Smooth muscle cell (in vitro differentiated cells): ENCODE results near the gene DOC2A. TPM values are rescaled to one million over a fixed set of nuclear protein-coding genes. Genes with fewer than 3 reads are reported as not detected.
A peak's percentile ranks its signal among the peaks of the same experiment; 100 is the strongest.

Source experiments
- DNase-seq: peaks from one replicate; lab custom pipeline; 2025; ENCODE audit not compliant: unreplicated experiment; lab: John Stamatoyannopoulos, UW
- H2AFZ ChIP-seq: fragments of 200-600 bp; sonication (generic); 2 replicates; pipeline ENCODE4 v1.6.0; 2016; ENCODE audit warnings: antibody characterized with exemption, low read depth, mild to moderate bottlenecking
- H3F3A ChIP-seq: fragments of 200-600 bp; sonication (generic); 2 replicates; pipeline ENCODE4 v1.6.0; 2017; ENCODE audit warnings: antibody characterized with exemption, low read depth
- H3K27ac ChIP-seq: fragments of 200-600 bp; sonication (generic); 2 replicates; pipeline ENCODE4 v1.5.1; 2016; ENCODE audit warnings: low read depth, mild to moderate bottlenecking
- H3K27me3 ChIP-seq: fragments of 200-600 bp; sonication (generic); 2 replicates; pipeline ENCODE4 v1.6.1; 2016; ENCODE audit warnings: low read depth, mild to moderate bottlenecking
- H3K36me3 ChIP-seq: fragments of 200-600 bp; sonication (generic); 2 replicates; pipeline ENCODE4 v1.5.1; 2016; ENCODE audit warnings: low read depth
- H3K4me1 ChIP-seq: fragments of 200-600 bp; sonication (generic); 2 replicates; pipeline ENCODE4 v1.5.1; 2016; ENCODE audit warnings: low read depth
- H3K4me2 ChIP-seq: fragments of 200-600 bp; sonication (generic); 2 replicates; pipeline ENCODE4 v1.6.0; 2016; ENCODE audit warnings: mild to moderate bottlenecking
- H3K4me3 ChIP-seq: fragments of 200-600 bp; sonication (generic); 2 replicates; pipeline ENCODE4 v1.5.1; 2016; ENCODE audit warnings: mild to moderate bottlenecking
- H3K79me2 ChIP-seq: fragments of 200-600 bp; sonication (generic); 2 replicates; pipeline ENCODE4 v1.6.0; 2016; ENCODE audit warnings: low read depth, mild to moderate bottlenecking
- H3K9ac ChIP-seq: fragments of 200-600 bp; sonication (generic); 2 replicates; pipeline ENCODE4 v1.6.0; 2016; ENCODE audit warnings: low read depth
- H3K9me3 ChIP-seq: fragments of 200-600 bp; sonication (generic); replicated peaks from 2 replicates; pipeline ENCODE4 v1.5.1; 2016; ENCODE audit warnings: low read depth
- H4K20me1 ChIP-seq: fragments of 200-600 bp; sonication (generic); 2 replicates; pipeline ENCODE4 v1.6.0; 2016; ENCODE audit warnings: low read depth
- CTCF ChIP-seq: fragments of 200-600 bp; sonication (generic); IDR thresholded peaks from 2 replicates; pipeline ENCODE4 v1.5.1; 2017; ENCODE audit warnings: borderline replicate concordance, mild to moderate bottlenecking, antibody characterized with exemption; ENCODE audit not compliant: insufficient read depth, poor library complexity, severe bottlenecking
- WGBS: methylation state at CpG from one replicate; pipeline ENCODE4 v1.1.7; 2016; ENCODE audit warnings: low lambda C conversion rate; 5-methylcytosine and 5-hydroxymethylcytosine counted together
- polyA plus RNA-seq: library from polyadenylated mRNA; unstranded; fragments of >200 nt; fragmentation: Nextera tagmentation; extraction: Ambion mirVana; gene quantifications from 2 replicates; pipeline ENCODE4 v1.2.1, GENCODE V29; 2016
- total RNA-seq: library from RNA; depleted of rRNA; stranded (reverse); fragments of >200 nt; gene quantifications from 2 replicates; pipeline ENCODE4 v1.2.3, GENCODE V29; 2014

DOC2A gene
- total and polyA plus RNA-seq, 2 experiments from 2014 or later, result 0.09 TPM; not detected in 1

GRCh38 chr16:30051518-30051917 lies 40.7 kb upstream of the DOC2A start:
- WGBS, result 9% methylated on average over 3 of the region's 3 CpGs
- no peaks in the 10 kb centered on the region for H3K27me3 ChIP-seq
- TF ChIP-seq CTCF, result no peak
- H4K20me1 ChIP-seq, result no peaks in the 10 kb centered on the region
- H3K4me1 ChIP-seq, result peaks cover 8% of the 10 kb centered on the region
- H3K36me3 ChIP-seq, result no peaks in the 10 kb centered on the region
- H3K79me2 ChIP-seq, result no peaks in the 10 kb centered on the region
- H3K9ac ChIP-seq, result peak overlapping the region; percentile 10
- DNase-seq, result no peak
- peak overlapping the region; percentile 67 for H3K27ac ChIP-seq
- no peak overlapping the region for H2AFZ ChIP-seq
- peaks cover 13% of the 10 kb centered on the region for H3F3A ChIP-seq
- H3K4me3 ChIP-seq, result no peak overlapping the region
- H3K4me2 ChIP-seq, result peak overlapping the region; percentile 11
- no peaks in the 10 kb centered on the region for H3K9me3 ChIP-seq

GRCh38 chr16:30049871-30050270 lies 39.0 kb upstream of the DOC2A start:
- Histone ChIP-seq H2AFZ (no peak overlapping the region), H3F3A (peaks cover 13% of the 10 kb centered on the region), H3K4me3 (no peak overlapping the region), H3K27ac (no peak overlapping the region), H4K20me1 (no peaks in the 10 kb centered on the region), H3K79me2 (no peaks in the 10 kb centered on the region), H3K9me3 (no peaks in the 10 kb centered on the region), H3K36me3 (no peaks in the 10 kb centered on the region), H3K4me1 (peaks cover 8% of the 10 kb centered on the region), H3K4me2 (no peak overlapping the region), H3K9ac (no peak overlapping the region), H3K27me3 (no peaks in the 10 kb centered on the region)
- TF ChIP-seq CTCF, result no peak
- no peak for DNase-seq
- 98% methylated on average over 8 of the region's 8 CpGs for WGBS

- no peaks in the 10 kb centered on the region for H3K27me3 ChIP-seq
- no peak for DNase-seq
- no peaks in the 10 kb centered on the region for H3K9me3 ChIP-seq
- H4K20me1 ChIP-seq, result no peaks in the 10 kb centered on the region
- peaks cover 4% of the 10 kb centered on the region for H3F3A ChIP-seq
- no peak overlapping the region for H3K9ac ChIP-seq
- H3K4me2 ChIP-seq, result no peak overlapping the region
- no peaks in the 10 kb centered on the region for H3K79me2 ChIP-seq
- 91% methylated on average over 1 of the region's 1 CpG for WGBS
- no peaks in the 10 kb centered on the region for H3K4me1 ChIP-seq
- H3K36me3 ChIP-seq, result no peaks in the 10 kb centered on the region
- no peak for TF ChIP-seq CTCF
- H3K4me3 ChIP-seq, result no peak overlapping the region
- no peak overlapping the region for H2AFZ ChIP-seq
- H3K27ac ChIP-seq, result no peak overlapping the region
Measured at GRCh38 chr16:30046588-30046987, 35.8 kb upstream of the DOC2A start.

- Histone ChIP-seq H3K27me3 (no peaks in the 10 kb centered on the region), H3K9me3 (no peaks in the 10 kb centered on the region), H2AFZ (no peak overlapping the region), H3K27ac (no peak overlapping the region), H3K4me3 (no peak overlapping the region), H3F3A (peaks cover 3% of the 10 kb centered on the region), H3K4me2 (no peak overlapping the region), H4K20me1 (no peaks in the 10 kb centered on the region), H3K36me3 (no peaks in the 10 kb centered on the region), H3K4me1 (no peaks in the 10 kb centered on the region), H3K79me2 (no peaks in the 10 kb centered on the region), H3K9ac (no peak overlapping the region)
- no peak for TF ChIP-seq CTCF
- 81% methylated on average over 8 of the region's 8 CpGs for WGBS
- no peak for DNase-seq
Measured at GRCh38 chr16:30046178-30046577, 35.4 kb upstream of the DOC2A start.
